NCI-H2029 treated with DMSO at 0.1 percent for 48 hours (cell line): ENCODE measurements around the gene CARMIL1.

Source experiments
- DNase-seq: peaks from one replicate; lab custom pipeline; 2025; lab: John Stamatoyannopoulos, UW

CARMIL1 gene

GRCh38 chr6:25477006-25477590 is 197.9 kb downstream of the CARMIL1 start:
- DNase-seq = no peak

DNA sequence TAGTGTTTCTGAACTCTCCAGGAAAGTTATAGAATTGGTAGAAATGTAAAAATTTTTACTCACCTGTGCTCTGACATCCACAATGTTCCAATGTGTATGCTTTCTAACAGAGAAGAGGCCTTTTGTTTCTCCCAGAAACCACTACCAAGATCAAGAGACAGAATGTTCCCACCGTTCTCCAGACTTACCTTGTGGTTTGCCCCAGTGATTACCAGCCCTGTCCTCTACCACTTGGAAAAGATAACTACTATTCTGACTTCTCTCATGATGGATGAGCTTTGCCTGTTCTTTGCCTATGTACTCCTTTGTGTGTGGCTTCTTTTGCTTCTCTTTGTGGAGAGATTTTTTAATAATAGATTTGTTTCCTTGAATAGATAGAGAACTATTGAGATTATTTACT is 199.8 kb downstream of the CARMIL1 start:
- no peak for DNase-seq

GRCh38 chr6:25481267-25481666 is 202.1 kb downstream of the CARMIL1 start:
- DNase-seq = no peak

- DNase-seq = no peak
These were observed 203.8 kb downstream of the CARMIL1 start for GRCh38 chr6:25482996-25483395.

- DNase-seq = no peak
These were observed 204.8 kb downstream of the CARMIL1 start for GRCh38 chr6:25483943-25484342.

GRCh38 chr6:25484900-25485299 is 205.7 kb downstream of the CARMIL1 start:
- no peak for DNase-seq

GRCh38 chr6:25485821-25486534 is 206.8 kb downstream of the CARMIL1 start:
- DNase-seq = peak; percentile 64

- peak; percentile 55 for DNase-seq
These were observed 207.4 kb downstream of the CARMIL1 start for GRCh38 chr6:25486550-25486949.

GRCh38 chr6:25487012-25487411 is 207.8 kb downstream of the CARMIL1 start:
- no peak for DNase-seq

DNA sequence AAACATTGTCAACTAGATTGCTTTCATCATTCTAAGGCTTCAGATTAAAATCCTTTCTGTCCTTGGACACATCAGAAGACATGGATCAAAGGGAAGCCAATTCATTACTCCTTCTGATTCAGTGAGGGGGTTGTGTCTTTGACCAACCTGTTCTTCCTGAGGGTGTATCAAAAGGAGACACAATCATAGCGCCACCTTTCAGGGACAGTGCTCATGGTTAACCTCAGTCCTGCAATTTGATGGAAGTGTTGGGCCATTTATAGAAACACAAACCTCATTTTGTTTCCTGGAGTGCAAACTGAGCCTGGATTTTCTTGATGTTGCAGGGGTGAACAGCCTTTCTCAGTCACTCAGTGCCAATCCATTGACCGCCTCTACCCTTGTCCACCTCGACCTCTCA is 209.0 kb downstream of the CARMIL1 start:
- DNase-seq = no peak

DNA sequence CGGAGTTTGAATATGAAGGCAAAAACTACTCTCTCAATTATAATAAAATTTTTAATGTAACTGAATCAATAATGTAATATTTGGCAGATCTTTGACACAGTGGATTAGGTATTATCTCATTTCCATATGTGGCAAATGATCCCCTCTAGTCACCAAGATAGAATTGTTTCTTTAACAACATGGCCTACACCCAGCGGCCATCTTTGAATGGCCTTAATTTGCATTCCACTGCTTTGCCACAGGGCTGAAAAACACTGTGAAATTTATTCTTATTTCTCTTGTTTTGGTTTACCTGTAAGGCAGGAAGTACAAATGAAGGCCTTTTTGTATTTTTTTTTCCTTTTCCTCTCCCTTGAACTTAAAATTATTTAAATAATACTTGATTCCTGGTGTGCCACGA is 210.2 kb downstream of the CARMIL1 start:
- DNase-seq = no peak

GRCh38 chr6:25490018-25490801 is 211.0 kb downstream of the CARMIL1 start:
- peak; percentile 55 for DNase-seq

GRCh38 chr6:25492951-25493350 is 213.8 kb downstream of the CARMIL1 start:
- DNase-seq = no peak

- DNase-seq = no peak
These were observed 215.3 kb downstream of the CARMIL1 start for GRCh38 chr6:25494469-25494868.

DNA sequence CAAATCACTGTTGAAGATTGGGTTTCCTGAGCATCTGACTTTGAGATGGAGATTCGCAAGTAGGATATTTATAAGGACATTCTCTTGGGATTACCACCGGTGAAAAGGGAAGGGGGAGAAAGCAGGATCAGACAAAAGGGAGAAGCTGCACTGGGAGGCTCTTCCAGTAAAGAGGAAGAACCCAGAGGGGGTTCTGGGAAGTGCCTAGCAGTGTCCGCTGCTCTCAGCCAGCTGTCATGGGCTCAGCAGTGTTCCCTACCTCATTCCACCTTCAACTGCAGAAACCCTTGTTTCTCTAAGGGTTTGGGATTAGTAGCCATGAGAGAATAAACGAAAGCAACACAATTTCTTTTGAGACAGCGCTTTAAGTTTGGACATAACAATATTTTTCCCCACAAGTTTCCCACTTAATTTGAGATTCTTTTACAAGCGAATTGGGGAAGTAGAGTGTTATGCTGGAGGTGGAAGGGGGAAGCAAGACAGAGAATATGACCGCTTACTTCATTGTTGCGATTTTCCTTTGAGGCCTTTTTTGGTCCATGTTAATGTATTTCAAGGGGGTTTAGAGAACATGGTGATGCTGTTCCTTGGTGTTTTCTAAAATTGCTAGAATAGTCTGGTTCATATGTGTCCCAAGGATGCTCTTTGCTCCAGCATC is 218.3 kb downstream of the CARMIL1 start:
- no peak for DNase-seq

DNA sequence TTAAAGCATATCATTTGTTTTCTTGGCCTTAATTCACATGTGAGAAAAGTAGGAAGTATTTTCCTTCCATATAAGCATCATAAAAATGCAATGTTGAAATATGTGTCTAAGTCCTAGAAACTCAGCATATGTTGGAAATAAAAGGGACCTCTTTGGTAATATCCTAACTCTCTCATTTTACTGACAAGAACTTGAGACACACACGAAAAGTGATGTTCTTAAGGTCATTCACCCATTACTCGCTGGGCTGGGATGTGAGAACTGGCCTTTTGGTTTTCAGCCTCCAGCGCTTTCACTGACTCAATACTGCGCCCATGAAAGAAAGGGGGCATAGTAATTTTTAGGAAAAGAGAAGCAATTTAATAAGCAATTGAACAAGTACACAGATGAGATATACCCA is 219.3 kb downstream of the CARMIL1 start:
- no peak for DNase-seq

DNA sequence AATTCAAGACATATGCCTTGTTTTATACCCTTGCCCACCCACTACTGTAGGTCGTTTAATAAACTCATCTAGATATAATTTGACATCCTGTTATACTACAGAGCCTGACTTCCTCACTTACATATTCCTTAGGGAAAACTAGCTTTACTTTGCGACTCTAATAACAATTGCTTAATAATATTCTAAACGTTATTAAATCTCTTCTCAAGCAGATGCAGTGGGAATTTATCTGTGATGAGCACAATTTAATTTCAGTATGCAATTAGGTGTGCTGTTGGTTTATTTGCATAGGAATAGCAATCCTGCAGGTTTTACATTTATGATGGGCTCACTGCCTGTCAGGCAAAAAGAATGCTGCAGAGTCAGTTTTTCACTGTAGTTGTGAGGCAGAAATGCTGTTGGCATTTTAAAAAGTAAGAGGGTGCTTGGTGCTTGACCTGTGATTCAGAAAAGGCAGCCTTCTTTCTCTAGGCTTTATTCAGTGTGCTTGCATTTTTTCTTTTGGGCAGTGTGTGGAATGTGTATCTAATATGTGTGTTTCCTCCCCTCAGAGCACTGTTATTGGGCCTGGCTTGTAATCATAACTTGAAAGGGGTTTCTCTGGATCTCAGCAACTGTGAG is 220.6 kb downstream of the CARMIL1 start:
- DNase-seq = no peak

GRCh38 chr6:25503686-25504085 is 224.5 kb downstream of the CARMIL1 start:
- no peak for DNase-seq

DNA sequence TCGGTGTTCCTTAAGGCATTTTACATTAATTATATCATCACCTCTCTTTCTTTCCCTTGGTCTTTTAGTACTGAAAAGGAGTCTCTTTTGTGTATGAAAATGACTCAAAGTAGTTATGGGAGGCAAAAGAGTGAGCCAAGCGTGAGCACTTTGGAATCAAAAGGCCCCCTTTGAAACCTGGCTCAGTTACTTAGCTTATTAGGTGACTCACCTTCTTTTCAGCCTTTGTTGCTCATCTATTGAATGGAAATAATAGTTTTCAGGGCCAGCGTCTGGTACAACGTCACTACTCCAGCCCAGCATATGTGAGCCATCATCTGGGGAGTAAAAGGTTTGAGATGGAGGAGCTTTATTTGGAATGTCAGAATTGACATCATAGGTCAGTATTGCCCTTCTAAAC is 225.5 kb downstream of the CARMIL1 start:
- no peak for DNase-seq

DNA sequence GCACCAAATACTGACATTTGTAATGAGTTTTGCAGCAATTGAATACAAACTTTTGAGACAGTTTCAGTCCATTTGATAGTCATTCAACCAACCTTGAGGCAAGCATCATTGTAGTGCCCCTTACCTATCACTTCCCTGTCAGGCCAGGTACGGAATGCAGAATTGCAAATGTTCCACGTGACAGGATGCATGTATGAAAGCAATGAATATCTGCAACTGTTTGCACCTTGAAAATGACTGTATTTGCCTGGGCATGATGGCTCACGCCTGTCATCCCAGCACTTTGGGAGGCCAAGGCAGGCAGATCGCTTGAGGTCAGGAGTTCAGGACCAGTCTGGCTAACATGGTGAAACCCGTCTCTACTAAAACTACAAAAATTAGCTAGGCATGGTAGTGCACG is 226.8 kb downstream of the CARMIL1 start:
- no peak for DNase-seq

DNA sequence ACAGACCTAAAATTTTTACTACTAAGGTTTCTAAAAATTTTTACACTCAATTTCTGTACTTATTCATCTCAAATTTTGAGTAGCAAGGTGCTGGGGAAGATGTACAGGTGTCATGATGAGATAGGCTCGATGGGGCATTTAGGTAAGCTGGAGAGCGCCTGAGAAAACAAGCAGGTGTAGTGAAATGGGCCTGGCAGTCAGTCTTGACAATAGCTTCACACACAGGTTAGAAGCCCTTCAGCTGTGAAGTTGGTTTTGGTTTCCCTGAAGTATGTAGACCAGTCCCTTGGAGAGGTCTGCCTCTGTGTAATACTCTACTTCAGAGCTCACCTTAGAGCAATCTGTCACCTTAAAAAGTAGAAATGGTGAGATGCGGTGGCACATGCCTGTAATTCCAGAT is 228.9 kb downstream of the CARMIL1 start:
- no peak for DNase-seq

DNA sequence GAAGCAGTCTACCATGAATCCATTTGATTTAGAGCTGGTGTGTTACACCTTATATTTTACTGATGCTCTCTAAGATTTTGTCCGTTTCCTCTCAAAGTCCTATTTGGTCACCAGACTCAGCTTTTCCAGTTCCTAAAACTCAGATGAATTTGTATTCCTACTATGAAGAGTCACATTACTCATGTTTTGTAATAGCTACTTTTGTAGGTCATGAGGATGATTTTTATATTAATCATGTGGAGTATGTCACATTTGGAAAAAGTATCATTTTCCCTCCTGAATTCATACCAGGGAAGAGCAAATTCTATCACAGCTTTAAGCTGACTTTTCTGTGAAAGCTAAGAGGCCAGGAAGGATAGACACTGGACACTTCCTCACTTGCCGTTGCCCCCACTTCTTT is 232.2 kb downstream of the CARMIL1 start:
- no peak for DNase-seq
